ENCODE data around the gene ATG7. TPM values are rescaled to one million over a fixed set of nuclear protein-coding genes. Genes with fewer than 3 reads are reported as not detected.
A peak's percentile ranks its signal among the peaks of the same experiment; 100 is the strongest.
"Not testable (repeated sequence)": the region's sequence is repeated elsewhere in the genome, so short reads cannot be mapped to it uniquely, and the experiment has no call there.

The ATG7 gene
- total RNA-seq, 1 experiment from 2014 or later = 34.5 TPM

- no peaks in the 10 kb centered on the region for H3K27me3 ChIP-seq
- no peaks in the 10 kb centered on the region for H3K9me3 ChIP-seq
- no peak for DNase-seq
- no peak overlapping the region for H3K4me3 ChIP-seq
- no peaks in the 10 kb centered on the region for H3K36me3 ChIP-seq
Observed at GRCh38 chr3:11475324-11475723, 203.1 kb downstream of the ATG7 start.

GRCh38 chr3:11476735-11477144 lies 204.5 kb downstream of the ATG7 start:
- Histone ChIP-seq H3K9me3 (no peaks in the 10 kb centered on the region), H3K4me3 (no peak overlapping the region), H3K36me3 (no peaks in the 10 kb centered on the region), H3K27me3 (no peaks in the 10 kb centered on the region)
- DNase-seq = no peak

GRCh38 chr3:11477407-11477911 lies 205.3 kb downstream of the ATG7 start:
- Histone ChIP-seq H3K9me3 (no peaks in the 10 kb centered on the region), H3K27me3 (no peaks in the 10 kb centered on the region), H3K36me3 (no peaks in the 10 kb centered on the region), H3K4me3 (no peak overlapping the region)
- peak; percentile 64 for DNase-seq

DNA sequence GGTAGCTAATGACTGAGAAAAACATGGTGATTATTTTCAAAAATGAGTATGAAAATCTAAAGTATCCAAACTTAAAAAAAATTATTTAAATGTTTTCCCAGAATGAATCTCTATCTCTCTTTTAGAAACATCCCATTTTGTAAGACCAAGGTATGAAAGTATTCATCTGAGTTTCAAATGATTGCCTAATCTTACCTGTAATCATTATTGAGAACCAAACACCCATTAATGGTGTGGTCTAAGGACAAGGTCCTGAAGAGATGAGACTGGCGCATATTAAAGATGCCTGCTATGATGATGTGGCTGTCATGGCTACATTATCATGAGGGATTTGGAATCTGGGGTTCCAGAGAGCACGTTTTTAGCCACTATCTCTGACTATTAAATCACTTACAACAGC lies 206.0 kb downstream of the ATG7 start:
- no peak for DNase-seq
- Histone ChIP-seq H3K9me3 (no peaks in the 10 kb centered on the region), H3K27me3 (no peaks in the 10 kb centered on the region)

GRCh38 chr3:11479221-11479620 lies 207.0 kb downstream of the ATG7 start:
- H3K4me3 ChIP-seq = no peak overlapping the region
- no peaks in the 10 kb centered on the region for H3K27me3 ChIP-seq
- H3K9me3 ChIP-seq = no peaks in the 10 kb centered on the region
- H3K36me3 ChIP-seq = no peaks in the 10 kb centered on the region
- DNase-seq = peak; percentile 38

More for the DNA sequence above, 206.0 kb downstream of the ATG7 start:
- Histone ChIP-seq H3K4me3 (no peak overlapping the region), H3K36me3 (no peaks in the 10 kb centered on the region)

DNA sequence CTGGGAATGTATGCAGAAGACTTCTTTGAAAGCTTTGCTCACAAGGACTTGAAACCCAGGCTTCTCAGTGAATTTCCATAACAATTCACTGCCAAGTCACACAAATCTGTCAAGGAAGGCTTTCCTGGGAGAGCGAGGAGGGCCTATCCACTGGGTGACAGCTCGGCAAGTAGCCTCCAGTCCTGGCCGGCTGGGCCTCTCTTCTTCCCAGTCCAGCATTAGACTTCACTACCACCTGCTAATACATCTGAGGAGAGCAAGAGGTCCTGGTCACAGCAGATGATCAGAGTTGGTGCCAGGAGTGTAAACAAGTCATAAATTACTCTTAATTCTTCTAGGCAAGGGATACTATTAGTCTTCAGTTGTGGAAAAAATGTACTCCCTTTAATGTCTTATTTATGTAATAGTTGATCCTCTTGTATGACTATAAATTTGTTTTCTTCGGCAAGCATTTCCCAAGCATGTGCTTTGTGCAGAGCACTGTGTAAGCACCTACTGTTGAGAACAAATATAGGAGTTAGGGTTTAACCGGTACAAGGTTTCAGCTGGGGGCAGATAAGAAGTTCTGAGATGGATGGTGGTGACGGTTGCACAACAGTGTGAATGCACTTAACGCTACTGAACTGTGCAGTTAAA lies 208.6 kb downstream of the ATG7 start:
- DNase-seq = no peak
- Histone ChIP-seq H3K36me3 (no peaks in the 10 kb centered on the region), H3K9me3 (no peaks in the 10 kb centered on the region), H3K27me3 (no peaks in the 10 kb centered on the region), H3K4me3 (no peak overlapping the region)

- Histone ChIP-seq H3K4me3 (no peak overlapping the region), H3K36me3 (no peaks in the 10 kb centered on the region), H3K27me3 (no peaks in the 10 kb centered on the region), H3K9me3 (no peaks in the 10 kb centered on the region)
- peak; percentile 24 for DNase-seq
Observed at GRCh38 chr3:11481556-11481955, 209.4 kb downstream of the ATG7 start.

- H3K36me3 ChIP-seq = no peaks in the 10 kb centered on the region
- no peak overlapping the region for H3K4me3 ChIP-seq
- no peak for DNase-seq
- H3K27me3 ChIP-seq = no peaks in the 10 kb centered on the region
- no peaks in the 10 kb centered on the region for H3K9me3 ChIP-seq
Observed at GRCh38 chr3:11482021-11482420, 209.8 kb downstream of the ATG7 start.

DNA sequence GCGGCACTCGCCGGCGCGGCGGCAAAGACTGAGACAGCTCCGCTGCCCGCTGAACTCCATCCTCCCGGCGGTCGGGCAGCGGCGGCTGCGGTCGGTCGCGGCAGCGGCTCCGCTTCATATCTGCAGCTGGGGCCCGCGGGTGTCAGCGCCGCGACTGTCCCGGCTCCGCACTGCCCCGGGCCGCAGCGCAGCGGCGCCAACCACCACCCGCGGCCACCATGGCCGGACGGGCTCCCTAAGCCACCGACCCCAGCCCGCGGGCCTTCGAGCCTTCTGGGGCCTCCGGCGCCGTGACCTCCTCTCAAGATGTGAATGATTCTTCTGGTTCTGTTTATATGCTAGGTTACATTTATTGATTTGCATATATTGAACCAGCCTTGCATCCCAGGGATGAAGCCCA lies 216.2 kb downstream of the ATG7 start:
- DNase-seq, H3K9me3 ChIP-seq, H3K4me3 ChIP-seq, H3K36me3 ChIP-seq, H3K27me3 ChIP-seq: not testable (repeated sequence)

- Histone ChIP-seq H3K36me3 (no peaks in the 10 kb centered on the region; the same call in 1 of the 2 replicates), H3K4me3 (no peak overlapping the region), H3K27me3 (no peaks in the 10 kb centered on the region), H3K9me3 (no peaks in the 10 kb centered on the region; the same call in 1 of the 2 replicates)
- DNase-seq = no peak
Observed at GRCh38 chr3:11494131-11494916, 222.1 kb downstream of the ATG7 start.

DNA sequence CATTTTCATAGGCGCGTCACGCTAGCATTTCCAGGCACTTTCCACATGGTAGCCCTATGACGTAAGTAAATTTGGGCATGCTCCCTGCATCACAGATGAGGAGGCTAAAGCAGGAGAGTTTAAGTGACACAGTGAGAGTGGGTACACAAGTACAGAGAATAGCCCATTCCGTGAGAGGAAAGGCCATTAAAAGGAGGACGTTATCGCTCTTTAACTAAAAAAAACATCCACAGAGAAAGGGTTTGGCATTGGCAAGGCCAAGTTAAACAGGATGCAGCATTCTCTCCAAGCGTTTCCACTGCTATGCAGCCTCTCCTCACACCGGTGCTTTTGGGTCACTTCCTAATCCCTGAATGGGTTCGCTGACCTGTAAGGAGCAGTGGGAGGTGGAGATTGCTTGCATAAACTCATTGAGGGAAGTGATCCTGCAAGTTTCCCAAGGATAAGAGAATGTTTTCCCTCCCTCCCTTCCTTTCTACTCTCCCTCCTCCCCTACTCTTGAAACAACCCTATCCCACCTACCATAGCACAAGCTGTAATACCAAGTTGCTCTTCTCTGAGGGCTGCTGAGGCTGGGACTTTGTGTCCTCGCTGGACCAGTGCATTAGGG lies 223.9 kb downstream of the ATG7 start:
- no peaks in the 10 kb centered on the region for H3K27me3 ChIP-seq
- no peaks in the 10 kb centered on the region; the same call in 1 of the 2 replicates for H3K9me3 ChIP-seq
- peak; percentile 34 for DNase-seq
- no peaks in the 10 kb centered on the region; the same call in 1 of the 2 replicates for H3K36me3 ChIP-seq
- H3K4me3 ChIP-seq = no peak overlapping the region

DNA sequence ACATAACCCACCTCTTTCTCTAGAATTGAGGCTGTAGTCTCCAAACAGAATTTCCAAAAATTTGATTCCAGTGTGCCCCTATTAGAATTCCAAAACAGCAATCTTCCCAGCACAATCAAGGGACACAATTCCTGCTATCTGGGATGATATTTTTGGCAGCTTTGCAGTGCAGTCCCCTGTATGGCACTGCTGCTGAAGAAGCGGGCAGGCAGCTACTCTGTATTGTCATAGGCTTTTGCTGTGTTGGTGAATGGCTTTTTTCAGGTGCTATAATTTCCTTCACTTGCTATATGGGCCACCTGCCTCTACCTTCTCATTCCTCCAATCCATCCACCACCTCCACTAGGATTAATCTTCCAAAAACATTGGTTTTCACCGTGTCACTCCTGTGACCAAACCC lies 226.0 kb downstream of the ATG7 start:
- H3K4me3 ChIP-seq = no peak overlapping the region
- H3K27me3 ChIP-seq = no peaks in the 10 kb centered on the region
- no peak for DNase-seq

GRCh38 chr3:11498646-11499045 lies 226.4 kb downstream of the ATG7 start:
- Histone ChIP-seq H3K36me3 (no peaks in the 10 kb centered on the region; the same call in 1 of the 2 replicates), H3K27me3 (no peaks in the 10 kb centered on the region), H3K9me3 (no peaks in the 10 kb centered on the region; the same call in 1 of the 2 replicates), H3K4me3 (no peak overlapping the region)
- DNase-seq = peak; percentile 74

More for the DNA sequence above, 226.0 kb downstream of the ATG7 start:
- no peaks in the 10 kb centered on the region; the same call in 1 of the 2 replicates for H3K9me3 ChIP-seq
- H3K36me3 ChIP-seq = no peaks in the 10 kb centered on the region; the same call in 1 of the 2 replicates

DNA sequence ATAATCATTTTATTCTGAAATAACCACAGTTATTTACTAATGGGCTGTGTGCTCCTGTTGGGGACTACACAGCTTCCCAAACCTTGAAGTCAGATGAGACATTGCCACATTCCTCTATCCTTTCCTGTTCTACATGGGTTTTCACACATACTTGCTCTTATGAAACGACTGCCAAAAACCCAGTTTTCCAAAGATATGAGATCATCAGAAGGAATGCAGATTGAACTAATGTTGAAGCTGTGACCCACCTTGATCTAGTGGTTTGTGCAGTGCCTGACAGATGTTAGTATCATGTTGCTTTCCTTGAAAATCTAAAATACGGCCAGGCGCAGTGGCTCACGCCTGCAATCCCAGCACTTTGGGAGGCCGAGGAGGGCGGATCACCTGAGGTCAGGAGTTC lies 226.9 kb downstream of the ATG7 start:
- Histone ChIP-seq H3K9me3 (no peaks in the 10 kb centered on the region), H3K36me3 (no peaks in the 10 kb centered on the region), H3K4me3 (no peak overlapping the region), H3K27me3 (no peaks in the 10 kb centered on the region)
- DNase-seq = peak; percentile 10

GRCh38 chr3:11502413-11502812 lies 230.2 kb downstream of the ATG7 start:
- not testable (repeated sequence) for DNase-seq, H3K4me3 ChIP-seq, H3K27me3 ChIP-seq

GRCh38 chr3:11507719-11508118 lies 235.5 kb downstream of the ATG7 start:
- no peaks in the 10 kb centered on the region for H3K27me3 ChIP-seq
- H3K9me3 ChIP-seq = no peaks in the 10 kb centered on the region
- no peak for DNase-seq
- no peaks in the 10 kb centered on the region for H3K36me3 ChIP-seq
- no peak overlapping the region for H3K4me3 ChIP-seq

More at GRCh38 chr3:11502413-11502812, 230.2 kb downstream of the ATG7 start:
- not testable (repeated sequence) for H3K36me3 ChIP-seq, H3K9me3 ChIP-seq
